GM21423 (cell line): Measurements from ENCODE around the gene F2RL1.
"Not testable (repeated sequence)": the region's sequence is repeated elsewhere in the genome, so short reads cannot be mapped to it uniquely, and the experiment has no call there.

Experiments
- ATAC-seq: cut with Tn5 transposase; IDR thresholded peaks from one replicate; pipeline ENCODE4 v1.9.1; 2021; ENCODE audit warnings: mild to moderate bottlenecking, moderate library complexity; ENCODE audit not compliant: unreplicated experiment

F2RL1 gene

DNA sequence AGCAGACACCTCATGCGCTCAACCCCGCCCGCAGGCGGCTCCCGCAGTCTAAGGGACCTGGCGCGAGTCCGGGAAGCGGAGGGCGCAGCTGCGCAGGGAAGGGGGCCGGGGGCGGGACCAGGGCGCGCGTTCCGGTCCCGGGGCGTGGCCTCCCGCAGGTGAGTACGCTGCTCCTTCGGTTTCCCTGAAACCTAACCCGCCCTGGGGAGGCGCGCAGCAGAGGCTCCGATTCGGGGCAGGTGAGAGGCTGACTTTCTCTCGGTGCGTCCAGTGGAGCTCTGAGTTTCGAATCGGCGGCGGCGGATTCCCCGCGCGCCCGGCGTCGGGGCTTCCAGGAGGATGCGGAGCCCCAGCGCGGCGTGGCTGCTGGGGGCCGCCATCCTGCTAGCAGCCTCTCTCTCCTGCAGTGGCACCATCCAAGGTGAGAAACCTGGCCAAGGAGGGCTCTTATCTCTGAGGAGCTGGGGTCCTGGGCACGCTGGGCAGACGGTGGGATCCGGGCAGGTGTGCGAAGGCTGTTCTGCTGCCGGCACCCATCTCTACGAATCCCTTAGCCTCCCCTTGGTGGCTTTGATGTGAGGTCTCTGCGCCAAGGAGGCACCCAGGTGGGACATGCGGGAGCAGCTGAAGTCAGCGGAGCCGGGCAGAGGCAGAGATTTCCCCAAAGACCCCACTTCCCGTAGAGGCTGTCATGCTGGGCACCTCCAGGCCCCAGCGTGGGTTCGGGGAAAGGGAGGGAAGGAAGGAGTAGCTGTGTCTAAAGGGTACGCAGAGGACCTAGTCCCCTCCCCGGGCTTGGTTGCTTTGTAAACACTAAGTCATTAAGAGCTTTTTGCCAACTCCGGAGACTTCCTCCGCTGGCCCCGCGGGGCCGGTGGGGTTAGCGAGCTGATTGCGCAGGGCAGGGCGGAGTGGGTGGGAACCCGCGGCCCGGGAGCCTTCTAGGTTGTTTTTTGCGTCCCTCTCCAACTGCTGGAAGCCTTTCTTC, at the start of gene F2RL1:
F2RL1 (plus strand) TSS at position 187 of the 988 bp plus-strand sequence; CDS start at position 340, 153 bp downstream.
- ATAC-seq = no peak

DNA sequence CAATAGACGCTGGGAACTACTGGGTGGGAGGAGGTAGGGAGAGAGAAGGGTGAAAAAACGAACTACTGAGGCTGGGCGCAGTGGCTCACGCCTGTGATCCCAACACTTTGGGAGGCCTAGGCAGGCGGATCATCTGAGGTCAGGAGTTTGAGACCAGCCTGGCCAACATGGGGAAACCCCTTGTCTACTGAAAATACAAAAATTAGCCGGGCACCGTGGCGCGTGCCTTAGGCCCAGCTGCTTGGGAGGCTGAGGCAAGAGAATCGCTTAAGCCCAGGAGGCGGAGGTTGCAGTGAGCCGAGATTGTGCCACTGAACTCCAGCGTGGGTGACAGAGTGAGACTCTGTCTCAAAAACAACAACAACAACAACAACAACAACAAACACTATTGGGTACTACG, 47.8 kb upstream of the F2RL1 start:
- ATAC-seq = not testable (repeated sequence)

DNA sequence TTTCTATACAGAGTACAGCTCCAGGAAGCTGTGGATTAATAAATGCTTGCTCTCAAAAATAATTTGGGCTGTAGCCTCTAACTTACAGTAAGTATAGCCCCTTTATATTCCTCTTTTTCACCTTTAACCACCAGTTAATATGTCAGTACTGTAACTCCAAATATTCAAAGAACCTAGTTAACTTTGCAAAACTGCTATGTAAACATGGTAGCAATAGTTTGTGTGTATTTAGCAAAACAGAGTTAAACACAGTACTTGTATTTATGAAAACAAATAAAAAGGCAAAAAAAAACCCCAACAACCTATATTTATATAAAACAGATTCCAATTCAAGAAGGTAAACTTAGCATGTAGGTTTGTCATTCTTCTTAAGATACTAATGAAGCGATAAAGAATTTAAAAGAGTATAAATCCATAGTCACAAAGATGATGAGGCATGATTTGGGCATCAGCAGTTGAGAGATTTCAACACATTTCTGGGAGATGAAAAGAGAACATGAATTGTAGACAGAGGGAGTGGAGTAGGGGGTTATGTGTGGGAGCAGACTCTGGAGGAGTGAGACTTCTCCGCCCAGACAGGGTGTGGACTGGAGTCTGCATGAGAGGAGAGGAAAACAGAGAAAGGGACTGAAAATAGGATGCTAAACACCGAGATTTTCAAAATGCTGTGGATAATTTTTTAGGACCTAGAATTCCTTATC, 47.0 kb upstream of the F2RL1 start:
- no peak for ATAC-seq

GRCh38 chr5:76775921-76776320, 42.9 kb upstream of the F2RL1 start:
- ATAC-seq = no peak

- ATAC-seq = no peak
Observed at GRCh38 chr5:76776391-76776790, 42.4 kb upstream of the F2RL1 start.

- ATAC-seq = not testable (repeated sequence)
Observed at GRCh38 chr5:76780616-76781015, 38.2 kb upstream of the F2RL1 start.

GRCh38 chr5:76781775-76782174, 37.1 kb upstream of the F2RL1 start:
- no peak for ATAC-seq

GRCh38 chr5:76782444-76782843, 36.4 kb upstream of the F2RL1 start:
- ATAC-seq = no peak

DNA sequence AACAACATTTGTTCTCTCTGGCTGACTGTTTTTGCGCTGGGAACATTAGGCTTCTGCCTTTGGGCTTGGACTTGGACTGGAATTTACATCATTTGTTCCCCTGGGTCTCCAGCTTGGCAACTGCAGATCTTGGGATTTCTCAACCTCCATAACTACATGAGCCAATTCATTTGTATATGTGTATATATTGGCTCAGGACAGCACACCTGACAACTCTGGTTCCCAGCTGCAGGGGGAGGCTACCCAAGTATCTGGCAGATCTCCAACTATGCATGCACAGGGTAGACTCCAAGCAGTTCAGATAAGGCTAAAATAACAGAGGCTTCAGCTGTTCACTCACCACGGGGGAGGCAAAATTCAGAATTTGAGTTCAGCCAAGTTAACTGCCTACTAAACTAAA, 31.6 kb upstream of the F2RL1 start:
- no peak for ATAC-seq

- ATAC-seq = no peak
Observed at GRCh38 chr5:76788362-76788761, 30.5 kb upstream of the F2RL1 start.

GRCh38 chr5:76789275-76789674, 29.6 kb upstream of the F2RL1 start:
- not testable (repeated sequence) for ATAC-seq

GRCh38 chr5:76789991-76790581, 28.7 kb upstream of the F2RL1 start:
- ATAC-seq = no peak

GRCh38 chr5:76790632-76791290, 28.1 kb upstream of the F2RL1 start:
- ATAC-seq = no peak

- ATAC-seq = no peak
Observed at GRCh38 chr5:76791461-76791860, 27.4 kb upstream of the F2RL1 start.

GRCh38 chr5:76794871-76795270, 24.0 kb upstream of the F2RL1 start:
- ATAC-seq = no peak

DNA sequence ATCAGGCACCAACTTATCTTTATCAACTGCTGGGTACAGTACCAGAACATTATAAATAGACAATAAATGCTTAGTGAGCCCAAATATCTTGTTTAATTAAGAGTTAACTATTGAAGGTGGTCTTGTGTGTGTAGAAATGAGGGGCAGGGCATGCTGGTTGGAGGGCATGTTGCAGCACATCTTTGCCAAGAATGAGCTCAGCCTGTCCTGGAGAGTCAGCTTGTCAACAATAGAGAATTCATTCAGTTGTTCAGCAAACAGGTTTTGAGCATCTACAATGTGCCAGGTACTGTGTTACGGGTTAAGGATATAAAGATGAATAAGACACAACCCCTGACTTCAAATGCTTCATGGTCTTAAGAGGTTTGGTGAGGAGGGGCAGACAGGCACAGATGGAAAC, 19.2 kb upstream of the F2RL1 start:
- no peak for ATAC-seq

GRCh38 chr5:76800579-76800978, 18.3 kb upstream of the F2RL1 start:
- ATAC-seq = no peak

DNA sequence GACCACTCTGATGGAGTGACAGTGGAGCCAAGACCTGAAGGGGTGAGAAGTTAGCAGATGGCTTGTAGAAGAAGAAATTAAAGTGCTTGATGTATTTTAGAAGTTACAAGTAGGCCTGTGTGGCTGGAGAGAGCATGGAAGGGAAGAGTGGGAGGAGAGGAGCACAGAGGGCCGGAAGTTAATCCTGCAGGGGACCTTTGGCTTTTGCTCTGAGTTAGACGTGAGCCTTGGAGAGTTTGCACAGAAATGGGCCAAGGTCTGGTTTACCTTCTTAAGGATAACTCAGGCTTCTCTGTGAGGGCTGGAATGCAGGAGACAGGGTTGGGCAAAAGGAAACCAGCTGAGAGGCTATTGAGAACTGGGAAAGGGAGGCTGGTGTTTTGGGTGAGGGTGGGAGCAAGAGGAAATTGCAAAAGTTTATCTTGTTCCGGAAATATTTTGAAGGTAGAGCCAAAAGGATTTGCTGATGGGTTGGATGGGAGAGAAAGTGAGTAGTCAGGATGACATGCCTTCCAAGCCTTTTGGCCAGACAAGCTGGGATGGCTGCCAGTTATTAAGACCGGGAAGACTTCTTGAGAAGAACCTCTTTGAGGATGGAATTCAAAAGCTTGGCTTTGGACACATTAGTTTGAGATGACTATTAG, 17.5 kb upstream of the F2RL1 start:
- no peak for ATAC-seq

GRCh38 chr5:76801803-76802195, 17.0 kb upstream of the F2RL1 start:
- ATAC-seq = no peak

GRCh38 chr5:76804266-76804665, 14.6 kb upstream of the F2RL1 start:
- no peak for ATAC-seq
